Measurements from ENCODE around the gene AIMP1.

DNA sequence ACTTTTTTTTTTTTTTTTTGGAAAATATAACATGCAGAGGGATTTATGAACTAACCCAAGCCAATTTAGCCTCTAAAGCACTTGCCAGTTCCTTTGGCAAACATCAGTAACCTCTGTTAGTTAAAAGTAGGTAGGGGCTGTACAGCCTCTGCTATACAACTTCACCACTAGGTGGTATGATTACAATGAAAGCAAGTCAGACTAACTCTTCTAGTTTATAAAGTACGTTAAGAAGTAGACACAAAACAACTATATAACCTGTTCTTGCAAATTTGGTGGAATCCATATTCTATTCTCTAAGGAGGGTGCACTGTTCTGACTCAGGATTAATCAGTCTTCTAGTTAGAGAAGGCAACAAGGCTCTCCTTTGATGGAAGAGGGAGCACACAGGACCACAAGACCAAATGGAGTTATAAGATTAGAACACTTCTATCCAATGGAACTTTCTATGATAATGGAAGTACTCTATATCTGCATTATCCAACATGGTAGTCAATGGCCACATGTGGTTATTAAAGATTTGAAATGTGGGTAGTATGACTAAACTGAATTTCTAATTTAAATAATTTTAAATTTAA is 12.8 kb downstream of the AIMP1 start:
- TF ChIP-seq, protein P1, sequence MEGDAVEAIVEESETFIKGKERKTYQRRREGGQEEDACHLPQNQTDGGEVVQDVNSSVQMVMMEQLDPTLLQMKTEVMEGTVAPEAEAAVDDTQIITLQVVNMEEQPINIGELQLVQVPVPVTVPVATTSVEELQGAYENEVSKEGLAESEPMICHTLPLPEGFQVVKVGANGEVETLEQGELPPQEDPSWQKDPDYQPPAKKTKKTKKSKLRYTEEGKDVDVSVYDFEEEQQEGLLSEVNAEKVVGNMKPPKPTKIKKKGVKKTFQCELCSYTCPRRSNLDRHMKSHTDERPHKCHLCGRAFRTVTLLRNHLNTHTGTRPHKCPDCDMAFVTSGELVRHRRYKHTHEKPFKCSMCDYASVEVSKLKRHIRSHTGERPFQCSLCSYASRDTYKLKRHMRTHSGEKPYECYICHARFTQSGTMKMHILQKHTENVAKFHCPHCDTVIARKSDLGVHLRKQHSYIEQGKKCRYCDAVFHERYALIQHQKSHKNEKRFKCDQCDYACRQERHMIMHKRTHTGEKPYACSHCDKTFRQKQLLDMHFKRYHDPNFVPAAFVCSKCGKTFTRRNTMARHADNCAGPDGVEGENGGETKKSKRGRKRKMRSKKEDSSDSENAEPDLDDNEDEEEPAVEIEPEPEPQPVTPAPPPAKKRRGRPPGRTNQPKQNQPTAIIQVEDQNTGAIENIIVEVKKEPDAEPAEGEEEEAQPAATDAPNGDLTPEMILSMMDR (IDR thresholded peaks at IDR 0.05): peak in 2 of 3 donors; percentile 18 to 19
- TF ChIP-seq POLR2A (IDR thresholded peaks at IDR 0.05) (no peak), POLR2AphosphoS5 (IDR thresholded peaks at IDR 0.05) (no peak)
